PC-9 (cell line): Measurements from ENCODE around the gene COG5.

Source experiments
- EZH2 ChIP-seq: fragments of 200-600 bp; sonication (generic); IDR thresholded peaks from 2 replicates; pipeline ENCODE4 v1.8.0; 2017; ENCODE audit warnings: antibody characterized with exemption, low read depth
- TF ChIP-seq, protein P1 (sequence below): fragments of 200-600 bp; sonication (generic); conservative IDR thresholded peaks from 2 replicates; pipeline ENCODE4 v1.6.1; 2017; ENCODE audit warnings: mixed run types, antibody characterized with exemption, mild to moderate bottlenecking, moderate library complexity

DNA sequence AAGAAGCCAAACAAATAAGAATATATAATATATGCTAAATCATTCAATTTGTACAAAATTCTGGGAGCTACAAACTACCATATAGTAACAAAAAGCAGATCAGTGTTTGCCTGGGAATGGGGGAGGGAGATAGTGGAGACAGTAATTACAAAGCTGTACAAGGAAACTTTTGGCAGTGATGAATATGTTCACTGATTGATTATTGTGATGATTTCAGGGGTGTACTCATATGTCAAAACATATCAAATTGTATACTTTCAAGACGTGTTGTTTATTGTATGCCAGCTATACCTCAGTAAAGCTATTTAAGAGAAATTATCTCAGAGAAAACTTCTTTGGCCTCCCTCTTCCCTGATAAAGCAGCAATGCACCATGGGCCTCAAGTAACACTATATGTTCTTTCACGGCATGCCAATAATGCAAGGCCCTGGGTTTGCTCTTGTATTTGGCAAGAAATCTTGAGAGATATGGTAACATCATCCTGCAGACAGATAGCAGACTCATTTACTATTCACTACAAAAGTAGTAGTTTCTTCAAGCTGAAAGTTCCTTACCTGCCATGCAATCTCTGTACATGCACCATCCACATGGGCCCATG lies 261.4 kb downstream of the COG5 start:
- TF ChIP-seq, protein P1, sequence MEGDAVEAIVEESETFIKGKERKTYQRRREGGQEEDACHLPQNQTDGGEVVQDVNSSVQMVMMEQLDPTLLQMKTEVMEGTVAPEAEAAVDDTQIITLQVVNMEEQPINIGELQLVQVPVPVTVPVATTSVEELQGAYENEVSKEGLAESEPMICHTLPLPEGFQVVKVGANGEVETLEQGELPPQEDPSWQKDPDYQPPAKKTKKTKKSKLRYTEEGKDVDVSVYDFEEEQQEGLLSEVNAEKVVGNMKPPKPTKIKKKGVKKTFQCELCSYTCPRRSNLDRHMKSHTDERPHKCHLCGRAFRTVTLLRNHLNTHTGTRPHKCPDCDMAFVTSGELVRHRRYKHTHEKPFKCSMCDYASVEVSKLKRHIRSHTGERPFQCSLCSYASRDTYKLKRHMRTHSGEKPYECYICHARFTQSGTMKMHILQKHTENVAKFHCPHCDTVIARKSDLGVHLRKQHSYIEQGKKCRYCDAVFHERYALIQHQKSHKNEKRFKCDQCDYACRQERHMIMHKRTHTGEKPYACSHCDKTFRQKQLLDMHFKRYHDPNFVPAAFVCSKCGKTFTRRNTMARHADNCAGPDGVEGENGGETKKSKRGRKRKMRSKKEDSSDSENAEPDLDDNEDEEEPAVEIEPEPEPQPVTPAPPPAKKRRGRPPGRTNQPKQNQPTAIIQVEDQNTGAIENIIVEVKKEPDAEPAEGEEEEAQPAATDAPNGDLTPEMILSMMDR = no peak
- no peak for TF ChIP-seq EZH2
